Psoas muscle (tissue), 8 donors: ENCODE data around the gene HBP1. TPM values are rescaled to one million over a fixed set of nuclear protein-coding genes. Genes with fewer than 3 reads are reported as not detected.
"Not testable (repeated sequence)": the region's sequence is repeated elsewhere in the genome, so short reads cannot be mapped to it uniquely, and the experiment has no call there.

ENCODE experiments used
- ATAC-seq, 4 donors: fragments of 200-7000 bp; cut with Tn5 transposase; one replicate each; pipeline ENCODE4 v1.9.1; 2020; ENCODE audit warnings: moderate library complexity in 3 of 4, mild to moderate bottlenecking in 2 of 4
- DNase-seq, 2 donors: peaks; one replicate each; pipeline ENCODE4 v3.0.0-alpha.2; 2020
- H3K27ac ChIP-seq: fragments of 200-600 bp; one replicate; pipeline ENCODE4 v1.8.0; 2022
- H3K27me3 ChIP-seq, 3 donors: fragments of 200-600 bp in 1 of 3; one replicate each; pipeline versions ENCODE4 v1.6.1 to v1.8.0; 2013 to 2022; ENCODE audit warnings: low read length in 2 of 3, mild to moderate bottlenecking in 2 of 3, moderate library complexity in 1 of 3; ENCODE audit not compliant: insufficient read depth in 3 of 3
- H3K36me3 ChIP-seq, 2 donors: fragments of 200-600 bp in 1 of 2; one replicate each; pipeline versions ENCODE4 v1.6.1 to v1.8.0; 2013 to 2022; ENCODE audit warnings: low read depth in 1 of 2, mild to moderate bottlenecking in 1 of 2, moderate library complexity in 1 of 2; ENCODE audit not compliant: insufficient read depth in 1 of 2
- H3K4me1 ChIP-seq: fragments of 200-600 bp; one replicate; pipeline ENCODE4 v1.8.0; 2022
- H3K4me3 ChIP-seq: fragments of 200-600 bp; one replicate; pipeline ENCODE4 v1.8.0; 2022; ENCODE audit warnings: mild to moderate bottlenecking
- H3K9me3 ChIP-seq: fragments of 200-600 bp; one replicate; pipeline ENCODE4 v1.8.0; 2022
- CTCF ChIP-seq: fragments of 200-600 bp; IDR thresholded peaks from one replicate; pipeline ENCODE4 v1.8.0; 2022; ENCODE audit warnings: antibody characterized with exemption
- WGBS, 3 donors: extraction: QIAGEN DNeasy Blood & Tissue Kit; methylation state at CpG; one replicate each; pipeline versions ENCODE4 v1.1.6 to v1.1.7; 2013; 5-methylcytosine and 5-hydroxymethylcytosine counted together
- intact Hi-C, 2 donors: fragments of 100-400 bp; cut with DNase I; formaldehyde crosslinking; loops; one replicate each; pipeline versions ENCODE4 v1.11.0 to v1.14.2; 2022
- polyA plus RNA-seq, 3 donors: library from polyadenylated mRNA; stranded (reverse); fragments of 200-250 nt; gene quantifications; one replicate each; pipeline ENCODE4 v1.2.3, GENCODE V29; 2013
- total RNA-seq, 4 donors: library from RNA; stranded (reverse); fragmentation: NEBNext Ultra II Directional in 2 of 4; extraction: Animal tissue kit (Norgen Biotek cat#: 25700) in 2 of 4; gene quantifications; one replicate each; pipeline versions ENCODE4 v1.2.1 to v1.2.4, GENCODE V29; 2021 to 2023
- donor health status: healthy with polysubstance abuse.
- donor health status: DM: no; HTN: no; CAD: no; lungs with moderate emphysema.
- donor health status: Bipolar disorder and iron deficiency.
- donor health status: healthy.
- donor health status: DM: yes; HTN: yes; CAD: no.
- donor health status: DM: no; HTN: no; CAD: no.
- donor health status: DM: no; HTN: no; CAD: no.
- donor health status: DM: yes; HTN: yes; CAD: no.

The HBP1 gene
- total and polyA plus RNA-seq, 7 donors: 14.6 to 76.7 (median 69.5) TPM

- WGBS, 3 donors: 93 to 95% (median 94%) methylated on average over 7 of the region's 7 CpGs
- intact Hi-C loops: loop anchor here (5.0 kb wide), 2 partner anchors 204 to 359 kb away; no protein-coding TSS in a partner anchor
- TF ChIP-seq CTCF: no peak
- H3K27ac ChIP-seq: no peak overlapping the region
- ATAC-seq (no peak), DNase-seq (no peak)
- no peak overlapping the region for H3K4me3 ChIP-seq
- no peaks in the 10 kb centered on the region for H3K36me3 ChIP-seq
- no peaks in the 10 kb centered on the region for H3K27me3 ChIP-seq
- H3K9me3 ChIP-seq: no peaks in the 10 kb centered on the region
- peaks cover 8% of the 10 kb centered on the region for H3K4me1 ChIP-seq
Observed at GRCh38 chr7:107151538-107151937, 17.3 kb upstream of the HBP1 start.

GRCh38 chr7:107152011-107152410 is 16.8 kb upstream of the HBP1 start:
- TF ChIP-seq CTCF: no peak
- intact Hi-C loops: loop anchor here (5.0 kb wide), 2 partner anchors 205 to 360 kb away; no protein-coding TSS in a partner anchor
- no peaks in the 10 kb centered on the region for H3K27me3 ChIP-seq

DNA sequence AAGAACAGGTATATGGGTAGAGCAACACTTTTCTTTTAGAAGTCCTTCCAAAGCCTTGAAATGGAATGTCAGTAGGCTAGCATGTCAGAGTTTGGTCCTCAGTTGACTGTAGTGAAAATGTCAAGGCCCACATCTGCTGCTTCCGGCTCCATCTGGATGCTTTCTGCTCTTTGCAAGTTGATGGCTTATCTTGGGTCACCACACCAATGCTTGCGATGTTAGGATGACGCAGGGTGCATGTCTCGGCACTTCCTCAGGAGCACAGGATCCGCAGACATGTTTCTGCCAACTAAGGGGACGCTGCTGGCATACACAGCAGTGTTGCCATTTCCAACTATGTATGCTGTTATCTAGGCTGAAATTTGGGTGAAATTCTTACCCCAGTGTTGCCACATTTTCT is 14.0 kb upstream of the HBP1 start:
- ATAC-seq: no peak
- no peak for TF ChIP-seq CTCF
- no peak overlapping the region for H3K4me3 ChIP-seq
- H3K9me3 ChIP-seq: no peaks in the 10 kb centered on the region
- intact Hi-C loops: loop anchor here (5.0 kb wide), 2 partner anchors 208 to 363 kb away; no protein-coding TSS in a partner anchor
- WGBS, 3 donors: 96 to 99% (median 98%) methylated on average over 6 of the region's 6 CpGs
- no peaks in the 10 kb centered on the region for H3K4me1 ChIP-seq
- no peaks in the 10 kb centered on the region for H3K27me3 ChIP-seq
- no peaks in the 10 kb centered on the region for H3K36me3 ChIP-seq
- no peak for DNase-seq
- no peak overlapping the region for H3K27ac ChIP-seq

More at GRCh38 chr7:107152011-107152410, 16.8 kb upstream of the HBP1 start:
- ATAC-seq (no peak), DNase-seq (no peak)
- no peak overlapping the region for H3K27ac ChIP-seq
- H3K4me1 ChIP-seq: peaks cover 8% of the 10 kb centered on the region
- no peaks in the 10 kb centered on the region for H3K36me3 ChIP-seq
- H3K9me3 ChIP-seq: no peaks in the 10 kb centered on the region
- WGBS, 3 donors: 54 to 70% (median 66%) methylated on average over 4 of the region's 4 CpGs
- no peak overlapping the region for H3K4me3 ChIP-seq

GRCh38 chr7:107155726-107156125 is 13.1 kb upstream of the HBP1 start:
- H3K4me1 ChIP-seq, ATAC-seq, H3K4me3 ChIP-seq, H3K27ac ChIP-seq, H3K9me3 ChIP-seq, H3K27me3 ChIP-seq, DNase-seq, intact Hi-C loops, H3K36me3 ChIP-seq: not testable (repeated sequence)
- 97 to 98% (median 97%) methylated on average over 3 of the region's 3 CpGs for WGBS, 3 donors

DNA sequence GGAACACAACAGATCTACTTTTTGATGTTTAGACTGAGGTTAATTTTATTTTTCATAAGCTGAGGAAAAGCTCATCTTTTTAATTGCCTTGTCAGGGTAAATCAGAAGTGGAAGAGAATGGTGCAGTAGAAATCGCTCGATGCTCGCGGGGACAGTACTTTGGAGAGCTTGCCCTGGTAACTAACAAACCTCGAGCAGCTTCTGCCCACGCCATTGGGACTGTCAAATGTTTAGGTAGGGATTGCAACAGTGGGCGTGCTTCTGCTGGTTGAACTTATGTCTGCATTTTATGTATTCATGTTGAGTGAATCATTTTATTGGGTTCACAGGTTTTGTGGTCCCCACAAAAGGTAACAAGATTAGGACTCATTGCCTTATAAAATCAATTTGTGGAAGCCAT is 11.7 kb upstream of the HBP1 start:
- WGBS, 3 donors: 92 to 95% (median 95%) methylated on average over 7 of the region's 7 CpGs
- ATAC-seq (no peak), DNase-seq (no peak)
- H3K27ac ChIP-seq: no peak overlapping the region
- TF ChIP-seq CTCF: no peak
- no peaks in the 10 kb centered on the region for H3K4me1 ChIP-seq
- no peaks in the 10 kb centered on the region for H3K27me3 ChIP-seq
- intact Hi-C loops: no loop called here
- H3K4me3 ChIP-seq: no peak overlapping the region
- H3K36me3 ChIP-seq: no peaks in the 10 kb centered on the region
- no peaks in the 10 kb centered on the region for H3K9me3 ChIP-seq
